ENCODE measurements around the gene XCL2. TPM values are rescaled to one million over a fixed set of nuclear protein-coding genes. Genes with fewer than 3 reads are reported as not detected.

The XCL2 gene
- total RNA-seq, 1 donor from 2014 or later = not detected

DNA sequence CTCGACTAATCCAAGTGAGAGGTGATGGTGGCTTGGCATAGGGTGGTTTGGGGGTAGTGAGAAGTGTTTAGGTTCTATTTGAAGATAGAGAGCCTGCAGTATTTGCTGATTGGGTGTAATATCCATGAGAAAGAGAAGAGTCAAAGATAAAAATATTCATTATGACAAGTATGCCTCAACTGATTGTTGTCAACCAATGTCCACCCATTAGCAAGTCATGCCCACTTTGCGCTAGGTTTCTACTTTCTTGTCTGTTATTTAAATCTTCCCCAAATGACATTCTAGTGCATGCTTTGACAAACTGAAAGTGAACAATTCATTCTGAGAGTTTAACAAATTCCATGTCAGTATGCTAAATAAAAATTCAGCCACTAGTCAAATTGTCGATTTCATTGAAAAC, 28.8 kb upstream of the XCL2 start:
- Histone ChIP-seq H3K36me3 (ENCODE audit: control insufficient read depth, insufficient read depth, low read length) (no peaks in the 10 kb centered on the region), H3K4me3 (ENCODE audit: low read depth, low read length) (no peak overlapping the region), H3K27me3 (ENCODE audit: control insufficient read depth, insufficient read depth, low read length) (no peaks in the 10 kb centered on the region)
- TF ChIP-seq, protein P1, sequence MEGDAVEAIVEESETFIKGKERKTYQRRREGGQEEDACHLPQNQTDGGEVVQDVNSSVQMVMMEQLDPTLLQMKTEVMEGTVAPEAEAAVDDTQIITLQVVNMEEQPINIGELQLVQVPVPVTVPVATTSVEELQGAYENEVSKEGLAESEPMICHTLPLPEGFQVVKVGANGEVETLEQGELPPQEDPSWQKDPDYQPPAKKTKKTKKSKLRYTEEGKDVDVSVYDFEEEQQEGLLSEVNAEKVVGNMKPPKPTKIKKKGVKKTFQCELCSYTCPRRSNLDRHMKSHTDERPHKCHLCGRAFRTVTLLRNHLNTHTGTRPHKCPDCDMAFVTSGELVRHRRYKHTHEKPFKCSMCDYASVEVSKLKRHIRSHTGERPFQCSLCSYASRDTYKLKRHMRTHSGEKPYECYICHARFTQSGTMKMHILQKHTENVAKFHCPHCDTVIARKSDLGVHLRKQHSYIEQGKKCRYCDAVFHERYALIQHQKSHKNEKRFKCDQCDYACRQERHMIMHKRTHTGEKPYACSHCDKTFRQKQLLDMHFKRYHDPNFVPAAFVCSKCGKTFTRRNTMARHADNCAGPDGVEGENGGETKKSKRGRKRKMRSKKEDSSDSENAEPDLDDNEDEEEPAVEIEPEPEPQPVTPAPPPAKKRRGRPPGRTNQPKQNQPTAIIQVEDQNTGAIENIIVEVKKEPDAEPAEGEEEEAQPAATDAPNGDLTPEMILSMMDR (IDR thresholded peaks at IDR 0.05; ENCODE audit: insufficient read depth, low read length, poor library complexity, severe bottlenecking) = no peak
- no peak for DNase-seq (ENCODE audit: low read depth)

DNA sequence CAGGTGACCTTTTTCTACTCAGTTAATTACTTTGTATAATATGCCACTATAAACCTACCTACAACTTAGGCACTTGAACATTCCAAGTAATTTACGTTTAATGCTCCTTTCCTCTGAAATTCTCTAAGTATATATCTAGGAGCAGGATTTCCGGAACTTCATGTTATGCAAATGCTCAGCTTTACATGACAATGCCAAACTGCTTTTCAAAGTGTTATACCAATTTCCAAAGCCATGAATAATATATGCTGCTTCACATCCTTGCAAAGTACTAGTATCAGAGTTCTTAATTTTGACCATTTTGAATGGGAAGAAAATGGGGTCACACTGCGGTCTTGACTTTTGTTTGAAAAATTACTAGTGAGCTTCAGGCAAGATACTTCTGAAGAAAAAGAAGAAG, 26.9 kb upstream of the XCL2 start:
- no peak for DNase-seq (ENCODE audit: low read depth)
- Histone ChIP-seq H3K36me3 (ENCODE audit: control insufficient read depth, insufficient read depth, low read length) (no peaks in the 10 kb centered on the region), H3K27me3 (ENCODE audit: control insufficient read depth, insufficient read depth, low read length) (no peaks in the 10 kb centered on the region), H3K4me3 (ENCODE audit: low read depth, low read length) (no peak overlapping the region)
- TF ChIP-seq, protein P1 (IDR thresholded peaks at IDR 0.05; ENCODE audit: insufficient read depth, low read length, poor library complexity, severe bottlenecking) = no peak

DNA sequence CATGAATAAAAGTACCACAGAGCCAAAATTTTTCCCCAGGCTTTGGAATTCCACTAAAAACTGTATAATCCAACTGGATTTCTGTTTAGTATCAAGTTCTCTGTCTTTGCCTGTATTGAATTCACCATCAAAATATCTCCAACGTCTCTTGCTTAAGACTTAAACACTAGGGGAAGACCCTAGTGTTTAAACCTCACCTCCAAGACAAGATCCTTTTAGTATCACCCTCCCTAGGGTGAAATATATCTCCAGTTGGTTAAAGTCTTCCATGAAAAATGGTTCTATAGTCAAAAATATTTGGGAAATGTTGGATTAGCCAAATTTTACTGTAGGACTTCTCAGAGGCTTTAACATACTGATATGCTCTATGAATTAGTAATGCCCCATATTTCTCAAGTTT, 24.5 kb upstream of the XCL2 start:
- DNase-seq (ENCODE audit: low read depth) = no peak
- Histone ChIP-seq H3K36me3 (ENCODE audit: control insufficient read depth, insufficient read depth, low read length) (no peaks in the 10 kb centered on the region), H3K27me3 (ENCODE audit: control insufficient read depth, insufficient read depth, low read length) (no peaks in the 10 kb centered on the region), H3K4me3 (ENCODE audit: low read depth, low read length) (no peak overlapping the region)
- TF ChIP-seq, protein P1 (IDR thresholded peaks at IDR 0.05; ENCODE audit: insufficient read depth, low read length, poor library complexity, severe bottlenecking) = no peak

DNA sequence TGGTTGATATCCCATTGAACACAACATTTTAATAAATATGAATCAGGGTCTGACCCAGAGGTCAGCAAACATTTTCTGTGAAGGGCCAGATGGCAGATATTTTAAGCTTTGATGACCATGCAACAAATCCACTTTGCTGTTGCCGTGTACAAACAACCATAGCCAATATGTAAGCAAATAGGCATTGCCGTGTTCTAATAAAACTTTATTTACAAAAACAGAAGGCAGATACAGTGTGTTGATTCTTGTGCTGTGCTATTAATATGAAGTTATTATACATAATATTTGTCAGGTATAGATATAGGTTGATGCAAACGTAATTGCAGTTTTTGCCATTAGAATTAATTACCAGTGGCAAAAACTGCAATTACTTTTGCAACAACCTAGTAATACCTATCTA, 23.8 kb upstream of the XCL2 start:
- no peaks in the 10 kb centered on the region for H3K36me3 ChIP-seq (ENCODE audit: control insufficient read depth, insufficient read depth, low read length)
- no peak overlapping the region for H3K4me3 ChIP-seq (ENCODE audit: low read depth, low read length)
- TF ChIP-seq, protein P1 (IDR thresholded peaks at IDR 0.05; ENCODE audit: insufficient read depth, low read length, poor library complexity, severe bottlenecking) = no peak
- H3K27me3 ChIP-seq (ENCODE audit: control insufficient read depth, insufficient read depth, low read length) = no peaks in the 10 kb centered on the region
- DNase-seq (ENCODE audit: low read depth) = no peak

DNA sequence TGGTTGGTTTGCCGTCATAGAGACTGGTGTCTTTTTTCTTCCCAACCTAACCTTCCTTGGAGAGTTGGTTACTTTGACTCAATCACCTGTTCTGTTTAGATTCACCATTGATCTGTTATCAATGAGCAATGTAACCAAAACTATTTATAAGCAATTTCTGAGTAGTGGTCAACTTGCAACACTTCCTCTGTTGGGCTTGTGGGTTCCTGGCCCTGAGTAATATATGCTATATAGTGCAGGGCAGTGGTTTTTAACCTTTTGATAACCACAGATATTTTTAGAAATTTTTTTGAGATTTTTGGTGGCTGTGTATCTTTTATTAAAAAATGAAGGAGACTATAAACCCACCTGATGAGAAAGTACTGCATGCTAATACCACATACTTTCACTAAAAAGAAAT, 23.2 kb upstream of the XCL2 start:
- H3K4me3 ChIP-seq (ENCODE audit: low read depth, low read length) = no peak overlapping the region
- DNase-seq (ENCODE audit: low read depth) = no peak
- no peaks in the 10 kb centered on the region for H3K36me3 ChIP-seq (ENCODE audit: control insufficient read depth, insufficient read depth, low read length)
- TF ChIP-seq, protein P1 (IDR thresholded peaks at IDR 0.05; ENCODE audit: insufficient read depth, low read length, poor library complexity, severe bottlenecking) = no peak
- no peaks in the 10 kb centered on the region for H3K27me3 ChIP-seq (ENCODE audit: control insufficient read depth, insufficient read depth, low read length)

DNA sequence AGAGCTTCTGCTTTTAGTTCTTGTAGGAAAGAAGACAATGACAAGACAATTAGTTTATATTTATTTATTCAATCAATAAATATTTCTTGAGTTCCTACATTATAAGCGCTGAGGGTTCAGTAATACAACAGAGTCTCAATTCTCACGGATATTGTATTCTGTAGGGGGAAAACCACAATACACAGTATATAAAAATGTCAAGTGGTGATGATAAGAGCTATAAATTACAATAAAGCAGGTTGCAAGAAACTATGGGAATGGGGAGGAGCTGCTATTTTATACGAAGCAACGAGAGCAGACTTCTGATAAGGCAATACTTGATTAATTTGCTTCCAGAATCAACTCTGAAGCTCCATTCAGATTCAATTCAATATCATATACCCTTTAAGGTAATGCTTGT, 22.0 kb upstream of the XCL2 start:
- no peak overlapping the region for H3K4me3 ChIP-seq (ENCODE audit: low read depth, low read length)
- TF ChIP-seq, protein P1 (IDR thresholded peaks at IDR 0.05; ENCODE audit: insufficient read depth, low read length, poor library complexity, severe bottlenecking) = no peak
- no peaks in the 10 kb centered on the region for H3K27me3 ChIP-seq (ENCODE audit: control insufficient read depth, insufficient read depth, low read length)
- no peak for DNase-seq (ENCODE audit: low read depth)
- no peaks in the 10 kb centered on the region for H3K36me3 ChIP-seq (ENCODE audit: control insufficient read depth, insufficient read depth, low read length)
